LHCN-M2 (cell line): ENCODE data around the gene NAA10. TPM values are rescaled to one million over a fixed set of nuclear protein-coding genes. Genes with fewer than 3 reads are reported as not detected.

Experiments used
- DNase-seq: peaks from one replicate; pipeline ENCODE4 v3.0.0-alpha.2; 2012; ENCODE audit warnings: low read depth
- total RNA-seq: library from RNA; depleted of rRNA; stranded (reverse); fragments of >200 nt; gene quantifications from 2 replicates; pipeline ENCODE4 v1.2.3, GENCODE V29; 2014; rRNA removed

The NAA10 gene
- total RNA-seq, 1 experiment from 2014 or later: 160 TPM

DNA sequence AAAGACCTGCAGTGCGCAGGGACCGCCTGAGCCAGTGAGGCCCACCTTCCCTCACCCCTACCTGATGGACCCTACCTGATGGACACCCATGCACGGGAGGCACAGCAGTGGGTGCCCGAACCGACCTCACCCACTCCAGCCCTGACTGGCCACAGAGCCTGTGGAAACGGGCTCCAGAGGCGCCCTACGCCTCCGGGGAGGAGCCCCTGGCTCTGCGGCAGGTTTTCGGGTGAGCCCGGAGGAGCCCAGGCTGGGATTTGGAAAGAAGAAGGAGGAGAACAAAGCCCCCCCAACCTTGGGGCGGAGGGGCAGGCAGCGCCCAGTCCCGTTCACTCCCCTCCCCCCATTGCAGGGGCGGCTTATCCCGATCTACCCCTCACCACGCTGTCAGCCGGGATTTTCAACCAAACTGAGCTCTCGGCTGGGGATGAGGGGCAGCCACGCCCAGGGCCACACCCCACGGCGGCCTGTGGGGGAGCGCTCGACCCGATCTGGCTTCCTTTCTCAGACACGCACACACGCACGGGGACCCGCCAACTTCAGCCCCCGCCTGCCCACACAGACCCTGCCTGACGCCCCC lies 49.5 kb downstream of the NAA10 start:
- no peak for DNase-seq

DNA sequence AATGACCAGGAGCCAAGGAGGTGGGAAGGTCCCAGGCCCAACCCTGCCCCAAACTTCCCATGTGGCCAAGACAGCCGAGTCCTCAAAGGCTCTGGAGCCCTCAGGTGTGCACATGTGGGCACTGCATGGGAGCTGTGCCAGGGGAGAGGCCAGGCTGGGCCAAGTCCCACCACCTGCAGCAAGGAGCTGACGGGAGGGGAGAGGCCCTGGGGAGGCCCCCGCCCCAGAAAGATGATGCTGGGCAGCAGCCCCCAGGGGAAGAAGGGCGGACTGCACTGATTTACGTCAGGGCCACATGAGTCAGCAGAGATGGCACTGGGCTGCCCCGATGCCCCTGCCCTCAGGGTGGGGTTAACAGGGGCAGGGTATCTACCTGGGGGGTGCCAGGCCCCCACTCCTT lies 50.2 kb downstream of the NAA10 start:
- DNase-seq: no peak

DNA sequence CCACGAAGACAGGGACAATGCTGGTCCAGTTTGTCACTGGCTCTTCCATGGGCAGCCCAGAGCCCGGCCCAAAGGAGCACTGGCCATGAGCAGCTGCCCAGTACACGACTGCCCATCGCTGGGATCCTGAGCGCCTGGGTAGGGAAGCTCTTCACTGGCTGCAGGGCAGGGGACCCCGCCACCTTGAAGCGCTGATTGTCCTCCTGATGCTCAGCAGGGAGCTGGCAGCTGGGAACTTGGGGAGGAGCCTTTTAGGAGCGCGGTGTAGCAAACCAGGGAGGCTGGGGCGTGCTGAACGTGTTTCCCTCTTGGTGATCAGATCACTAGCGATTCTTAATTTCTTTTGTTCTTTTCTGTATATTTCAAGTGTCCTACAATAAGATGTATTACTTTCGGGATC lies 50.7 kb downstream of the NAA10 start:
- DNase-seq: no peak

DNA sequence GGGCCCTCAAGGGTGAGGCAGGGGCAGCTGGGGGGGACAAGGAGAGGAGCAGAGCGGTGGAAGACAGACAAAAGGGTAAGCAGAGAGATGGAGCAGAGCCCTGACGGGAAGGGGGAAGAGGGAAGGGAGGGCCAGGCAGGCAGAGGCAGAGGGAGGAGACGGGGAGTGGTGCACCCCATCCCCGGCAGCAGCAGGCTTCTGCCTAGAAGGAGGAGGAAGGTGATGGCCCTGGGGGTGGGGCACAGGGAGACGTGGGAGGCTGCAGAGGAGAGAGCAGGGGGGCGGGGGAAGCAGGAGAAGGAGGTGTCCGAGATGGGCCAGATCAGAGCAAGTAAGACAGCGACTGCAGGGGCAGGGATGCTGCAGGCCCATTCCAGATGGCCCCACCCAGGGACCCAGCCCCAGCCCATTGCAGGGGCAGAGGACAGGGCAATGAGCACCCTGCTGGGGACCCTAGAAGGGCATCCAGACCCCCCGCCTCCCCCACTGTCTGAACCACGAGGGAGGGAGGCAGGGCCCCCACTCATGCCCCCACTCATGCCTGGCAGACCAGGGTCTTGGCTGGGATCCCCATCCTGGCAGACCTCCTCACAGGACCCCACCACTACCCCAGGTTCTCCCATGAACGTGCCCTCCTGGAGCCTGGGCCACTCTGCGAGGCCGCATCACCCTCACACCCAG lies 51.5 kb downstream of the NAA10 start:
- DNase-seq: no peak

- DNase-seq: no peak
Observed at GRCh38 chrX:153882557-153882956, 52.3 kb downstream of the NAA10 start.

DNA sequence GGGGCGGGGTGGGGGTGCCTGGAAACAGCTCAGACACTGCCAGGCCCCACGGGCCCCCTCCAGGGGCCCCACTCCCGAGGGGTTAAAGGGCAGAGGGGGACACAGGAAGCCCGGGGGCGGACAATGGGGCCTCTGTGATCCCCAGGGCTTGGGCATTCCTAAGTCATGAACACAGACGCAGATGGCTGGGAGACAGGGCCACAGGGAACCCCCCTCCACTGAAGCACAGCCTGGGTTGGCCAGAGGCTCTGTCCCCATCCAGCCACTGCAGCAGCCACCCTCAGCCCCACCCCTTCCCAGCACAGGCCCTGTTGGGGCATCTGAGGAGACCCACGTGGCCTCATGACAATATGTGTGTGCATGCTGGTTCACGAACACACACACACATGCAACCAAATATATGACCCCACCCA lies 52.7 kb downstream of the NAA10 start:
- no peak for DNase-seq

- DNase-seq: no peak
Observed at GRCh38 chrX:153881281-153881680, 53.6 kb downstream of the NAA10 start.

- no peak for DNase-seq
Observed at GRCh38 chrX:153880440-153880815, 54.4 kb downstream of the NAA10 start.

- no peak for DNase-seq
Observed at GRCh38 chrX:153879741-153880439, 54.9 kb downstream of the NAA10 start.

Other genes with a start within 250 kb of the NAA10 start
- 10.2 and 13.7 TPM in 2 replicates for gene SLC6A8, start 247.1 kb downstream of the NAA10 start, total RNA-seq
- 138 and 211 TPM in 2 replicates for gene BCAP31, start 210.7 kb downstream of the NAA10 start, total RNA-seq
- gene ABCD1, start 210.2 kb downstream of the NAA10 start, total RNA-seq: 25.8 and 30.5 TPM in 2 replicates
- 5.0 and 9.7 TPM in 2 replicates for gene PLXNB3, start 170.8 kb downstream of the NAA10 start, total RNA-seq
- 0.45 and 1.3 TPM in 2 replicates for gene SRPK3, start 154.0 kb downstream of the NAA10 start, total RNA-seq
- gene IDH3G, start 140.7 kb downstream of the NAA10 start, total RNA-seq: 83.6 and 86.6 TPM in 2 replicates
- 201 and 222 TPM in 2 replicates for gene SSR4, start 140.4 kb downstream of the NAA10 start, total RNA-seq
- gene PDZD4, start 104.5 kb downstream of the NAA10 start, total RNA-seq: 1.2 and 1.7 TPM in 2 replicates
- gene L1CAM, start 48.9 kb downstream of the NAA10 start, total RNA-seq: 0.29 and 2.1 TPM in 2 replicates
- gene AVPR2, start 30.4 kb downstream of the NAA10 start, total RNA-seq: not detected in 2 replicates
- 4.1 and 15.2 TPM in 2 replicates for gene ARHGAP4, start 8.8 kb downstream of the NAA10 start, total RNA-seq
- gene RENBP, start 9.6 kb upstream of the NAA10 start, total RNA-seq: 0.40 TPM in 1 of 2 replicates, not detected in the other
- 36.8 and 37.4 TPM in 2 replicates for gene HCFC1, start 36.8 kb upstream of the NAA10 start, total RNA-seq
- 8.9 and 9.0 TPM in 2 replicates for gene TMEM187, start 37.7 kb upstream of the NAA10 start, total RNA-seq
- 135 and 149 TPM in 2 replicates for gene IRAK1, start 84.9 kb upstream of the NAA10 start, total RNA-seq
- 23.8 and 23.9 TPM in 2 replicates for gene MECP2, start 162.7 kb upstream of the NAA10 start, total RNA-seq
- gene OPN1LW, start 209.2 kb upstream of the NAA10 start, total RNA-seq: not detected in 2 replicates
- not detected in 2 replicates for gene OPN1MW, start 247.6 kb upstream of the NAA10 start, total RNA-seq